Dermis blood vessel endothelial cell (primary cell): Measurements from ENCODE around the gene MAPK12. TPM values are rescaled to one million over a fixed set of nuclear protein-coding genes. Genes with fewer than 3 reads are reported as not detected.

ENCODE experiments used
- DNase-seq: peaks from one replicate; pipeline ENCODE4 v3.0.0; 2010
- total RNA-seq: library from RNA; depleted of rRNA; stranded (reverse); fragments of >200 nt; gene quantifications from 2 replicates; pipeline ENCODE4 v1.2.3, GENCODE V29; 2014

Gene MAPK12
- total RNA-seq, 1 donor from 2014 or later: 118 TPM

- peak; percentile 43 for DNase-seq
Observed at GRCh38 chr22:50267591-50268390, 6.3 kb upstream of the MAPK12 start.

GRCh38 chr22:50266994-50267393, 5.5 kb upstream of the MAPK12 start:
- DNase-seq: no peak

GRCh38 chr22:50264946-50265669, 3.6 kb upstream of the MAPK12 start:
- no peak for DNase-seq

DNA sequence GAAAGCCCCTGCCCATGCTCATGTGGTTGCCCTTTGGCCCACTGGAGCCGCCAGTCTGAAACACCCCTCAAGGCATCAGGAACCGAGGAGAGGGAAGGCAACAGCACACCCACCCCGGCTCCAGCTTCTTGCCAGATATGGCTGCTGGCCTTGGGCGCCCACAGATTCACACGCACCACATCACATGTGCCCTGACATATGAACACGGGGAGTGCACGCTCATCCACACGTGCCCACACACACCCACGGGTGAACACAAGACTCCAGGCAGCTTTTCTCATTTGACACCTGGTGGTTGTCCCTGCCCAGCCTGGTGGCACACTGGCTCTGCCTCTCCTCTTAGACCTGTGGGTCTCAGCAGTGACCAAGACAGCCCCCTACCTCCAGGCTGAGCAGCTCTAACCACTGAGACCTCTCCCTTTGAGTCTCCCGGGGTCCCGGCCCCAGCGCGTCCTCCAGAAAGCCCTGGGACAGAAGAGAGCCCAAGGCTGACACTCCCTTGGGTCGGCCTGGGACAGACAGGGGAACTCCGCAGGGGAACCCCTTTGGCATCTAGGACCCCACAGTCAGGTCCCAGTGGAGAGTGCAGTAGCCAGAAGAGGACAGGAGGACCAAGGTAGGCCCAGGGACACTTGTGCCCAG, 2.7 kb upstream of the MAPK12 start:
- DNase-seq: no peak

GRCh38 chr22:50262973-50263617, 1.6 kb upstream of the MAPK12 start:
- no peak for DNase-seq

DNA sequence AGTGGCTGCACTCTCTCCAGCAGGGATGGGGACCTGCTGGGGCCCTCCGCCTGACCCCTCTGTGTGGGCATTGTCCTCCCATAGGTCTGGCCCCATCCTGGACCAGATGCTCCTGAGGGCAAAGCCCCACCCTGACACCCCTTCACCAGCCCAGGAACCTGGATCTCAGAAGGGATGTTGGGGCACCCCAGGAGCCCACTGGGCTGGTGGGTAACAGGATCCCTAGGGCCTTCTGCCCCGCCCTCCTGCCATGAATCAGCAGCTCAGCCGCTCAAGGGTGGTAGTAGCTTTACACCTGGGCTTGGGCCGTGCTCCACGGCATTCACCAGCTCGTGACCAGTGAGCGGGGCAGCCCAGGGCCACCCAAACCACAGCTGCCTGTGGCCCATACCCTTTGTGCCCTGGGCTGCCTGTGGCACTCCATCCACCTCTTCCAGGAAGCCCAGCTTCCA, 1.0 kb upstream of the MAPK12 start:
- DNase-seq: no peak

- peak; percentile 76 for DNase-seq
Observed at GRCh38 chr22:50260801-50261614, 475 bp downstream of the MAPK12 start.

DNA sequence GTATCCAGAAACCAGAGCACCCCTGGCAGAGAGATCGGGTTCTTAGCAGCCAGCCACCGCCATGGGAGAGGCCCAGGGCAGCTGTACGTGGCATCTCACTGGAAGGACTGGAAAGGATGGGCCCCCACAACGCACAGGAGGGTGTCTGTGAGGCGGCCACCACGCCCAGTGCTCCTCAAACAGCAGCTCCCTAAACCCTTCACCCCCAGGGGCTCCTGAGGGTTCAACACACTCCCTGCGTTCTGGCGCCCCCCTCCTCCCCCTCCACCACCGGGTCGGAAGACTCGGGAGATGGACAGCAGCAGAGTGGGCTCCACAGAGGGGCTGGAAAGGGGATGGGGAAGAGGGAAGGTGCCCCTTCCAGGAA, 1.1 kb downstream of the MAPK12 start:
- no peak for DNase-seq

DNA sequence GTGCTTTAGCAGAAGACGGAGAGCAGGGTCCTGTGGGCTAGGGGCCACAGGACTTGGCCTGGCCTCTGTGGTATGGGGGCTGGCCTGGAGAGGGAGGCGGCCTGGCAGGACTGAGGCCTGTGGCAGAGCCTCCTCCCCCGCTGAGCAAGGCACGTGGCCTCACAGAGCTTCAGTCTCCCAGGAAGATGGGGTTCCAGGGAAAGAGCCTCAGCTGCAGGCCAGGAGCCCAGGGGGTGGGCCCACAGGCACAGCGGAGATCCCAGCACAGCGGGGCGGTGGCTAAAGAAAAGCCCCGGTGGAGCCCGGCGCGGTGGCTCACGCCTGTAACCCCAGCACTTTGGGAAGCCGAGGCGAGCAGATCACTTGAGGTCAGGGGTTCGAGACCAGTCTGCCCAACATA, 2.2 kb downstream of the MAPK12 start:
- no peak for DNase-seq

DNA sequence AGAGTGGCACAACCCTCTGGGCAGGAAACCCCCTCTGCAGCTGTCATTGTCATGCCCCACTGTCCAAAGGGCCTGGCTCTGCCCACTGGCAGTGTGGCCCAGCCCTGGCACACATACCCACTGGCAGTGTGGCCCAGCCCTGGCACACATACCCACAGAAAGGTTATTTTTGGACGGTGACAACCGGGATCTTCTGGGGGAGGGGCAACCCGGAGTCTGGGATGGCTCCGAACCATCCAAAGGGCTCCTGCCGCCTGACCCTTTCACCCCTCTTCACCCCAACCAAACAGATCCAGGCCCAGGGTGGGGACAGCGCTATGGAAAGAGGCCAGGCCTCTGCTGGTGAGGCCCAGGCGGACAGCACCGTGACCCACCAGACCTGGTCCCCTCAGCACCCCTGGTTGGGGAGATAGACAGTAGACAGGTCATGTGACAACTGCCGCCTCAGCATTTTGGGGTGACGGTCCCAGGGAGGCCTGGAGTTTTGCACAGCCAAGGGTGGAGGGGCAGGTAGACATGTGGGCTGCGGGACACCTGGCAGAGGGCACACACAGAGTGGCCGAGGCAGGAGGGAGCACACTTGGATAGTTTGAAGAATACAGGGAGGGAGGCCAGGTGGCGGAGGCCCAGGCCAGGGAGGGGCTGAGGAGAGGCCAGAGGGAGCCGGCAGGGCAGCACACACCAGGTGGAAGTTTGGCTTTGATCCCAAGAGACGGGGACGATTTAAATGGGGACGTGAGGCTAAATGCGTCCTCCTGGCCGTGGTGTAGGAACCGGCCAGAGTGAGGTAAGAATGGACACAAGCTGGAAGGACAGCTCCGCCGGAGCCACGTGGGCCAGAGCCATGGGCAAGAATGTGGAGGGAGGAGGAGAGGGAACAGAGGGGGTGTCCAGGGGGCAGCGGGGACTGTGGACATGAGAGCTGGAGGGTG, 2.9 kb downstream of the MAPK12 start:
- no peak for DNase-seq

DNA sequence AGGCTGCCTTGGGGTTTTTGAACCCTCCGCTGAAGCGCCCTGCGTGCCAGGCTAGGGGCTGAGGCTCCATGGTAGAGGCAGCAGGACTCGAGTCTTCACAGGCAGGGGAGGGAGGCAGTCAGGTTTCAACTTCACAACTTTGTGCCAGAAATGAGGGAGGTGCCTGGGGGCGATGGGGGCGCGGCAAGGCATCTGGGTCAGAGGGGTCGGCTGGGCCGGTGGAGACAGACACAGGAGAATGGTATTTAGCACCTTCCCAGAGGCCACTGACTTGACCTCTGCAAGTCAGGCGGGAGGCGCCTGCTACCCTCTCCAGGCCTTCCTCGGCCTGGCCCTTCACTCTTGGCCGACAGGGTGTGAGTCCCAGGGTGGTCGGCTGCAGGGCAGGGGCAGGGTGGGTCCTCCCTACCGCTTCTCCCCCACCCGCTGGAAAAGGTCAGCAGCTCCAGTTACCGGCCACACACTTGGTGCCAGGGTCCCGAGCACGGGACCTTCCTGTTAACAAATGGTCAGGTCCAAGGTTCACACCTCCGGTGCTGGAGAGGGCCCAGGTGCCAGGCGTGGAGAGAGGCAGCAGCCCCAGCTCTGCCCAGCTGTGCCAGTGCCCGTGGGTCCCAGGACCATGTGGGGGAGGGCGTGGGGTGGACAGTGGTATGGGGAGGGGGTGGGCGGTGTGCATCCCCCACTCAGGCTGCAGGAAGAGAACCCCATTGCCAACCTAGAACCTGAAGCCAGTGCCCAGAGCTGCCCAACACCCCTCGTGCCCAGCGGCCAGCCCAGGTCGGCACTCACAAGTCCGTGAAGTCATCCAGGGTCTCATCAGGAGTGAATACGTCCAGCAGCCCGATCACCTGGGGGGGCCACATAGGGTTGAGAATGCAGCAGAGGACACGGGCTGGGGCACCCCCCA, 3.8 kb downstream of the MAPK12 start:
- no peak for DNase-seq

- DNase-seq: no peak
Observed at GRCh38 chr22:50257041-50257440, 4.4 kb downstream of the MAPK12 start.

- DNase-seq: no peak
Observed at GRCh38 chr22:50256258-50256862, 5.1 kb downstream of the MAPK12 start.

DNA sequence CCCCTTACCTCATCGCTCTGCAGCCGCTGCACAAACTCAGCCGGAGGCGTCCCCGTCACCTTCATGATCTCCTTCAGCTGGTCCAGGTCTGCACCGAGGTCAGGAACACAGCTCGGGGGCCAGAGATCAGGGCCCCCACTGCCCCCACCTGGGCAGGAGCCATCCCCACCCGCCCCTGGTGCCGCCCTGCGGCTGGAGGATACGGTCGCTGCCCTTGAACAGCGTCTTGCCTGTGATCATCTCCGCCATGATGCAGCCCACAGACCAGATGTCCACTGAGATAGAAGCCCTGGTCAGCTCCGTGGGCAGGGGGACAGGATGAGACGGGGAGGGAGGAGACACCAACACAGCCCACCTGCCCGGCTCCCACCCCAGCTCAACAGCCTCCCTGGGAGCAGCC, 5.9 kb downstream of the MAPK12 start:
- no peak for DNase-seq

DNA sequence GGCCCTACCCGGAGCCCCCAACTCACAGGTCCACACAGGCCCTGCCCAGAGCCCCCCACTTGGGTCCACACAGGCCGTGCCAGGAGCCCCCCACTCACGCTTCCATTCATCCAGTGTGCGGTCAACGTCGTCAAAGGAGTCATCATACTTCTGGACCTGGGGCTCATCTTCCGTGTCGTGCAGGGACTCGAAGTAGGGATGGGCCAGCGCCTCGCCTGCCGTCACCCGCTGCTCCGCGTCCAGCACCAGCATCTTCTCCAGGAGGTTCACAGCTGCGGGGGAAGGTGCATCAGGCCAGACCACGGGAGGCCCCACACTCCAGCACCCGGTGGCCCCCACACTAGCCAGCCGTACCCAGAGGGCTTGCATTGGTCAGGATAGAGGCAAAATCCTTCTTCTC, 6.4 kb downstream of the MAPK12 start:
- no peak for DNase-seq

DNA sequence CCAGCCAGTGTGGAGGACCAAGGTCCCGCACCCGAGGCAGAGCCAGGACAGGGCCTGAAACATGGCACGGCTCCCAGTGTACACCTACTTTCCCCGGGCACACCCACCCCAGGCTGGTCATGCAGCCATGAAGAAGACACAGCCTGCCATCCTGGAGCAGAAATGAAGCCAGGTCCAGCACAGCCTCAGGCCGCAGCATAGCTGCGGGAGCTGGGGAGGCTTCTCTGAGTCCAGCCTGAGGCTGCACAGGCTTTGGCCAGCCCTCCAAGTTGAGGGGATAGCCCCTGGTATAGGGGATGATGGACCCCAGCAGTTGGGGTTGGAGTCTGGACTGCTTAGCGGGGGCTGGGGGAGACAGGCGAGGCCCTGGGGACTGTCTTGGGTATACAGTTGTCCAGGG, 7.5 kb downstream of the MAPK12 start:
- no peak for DNase-seq

DNA sequence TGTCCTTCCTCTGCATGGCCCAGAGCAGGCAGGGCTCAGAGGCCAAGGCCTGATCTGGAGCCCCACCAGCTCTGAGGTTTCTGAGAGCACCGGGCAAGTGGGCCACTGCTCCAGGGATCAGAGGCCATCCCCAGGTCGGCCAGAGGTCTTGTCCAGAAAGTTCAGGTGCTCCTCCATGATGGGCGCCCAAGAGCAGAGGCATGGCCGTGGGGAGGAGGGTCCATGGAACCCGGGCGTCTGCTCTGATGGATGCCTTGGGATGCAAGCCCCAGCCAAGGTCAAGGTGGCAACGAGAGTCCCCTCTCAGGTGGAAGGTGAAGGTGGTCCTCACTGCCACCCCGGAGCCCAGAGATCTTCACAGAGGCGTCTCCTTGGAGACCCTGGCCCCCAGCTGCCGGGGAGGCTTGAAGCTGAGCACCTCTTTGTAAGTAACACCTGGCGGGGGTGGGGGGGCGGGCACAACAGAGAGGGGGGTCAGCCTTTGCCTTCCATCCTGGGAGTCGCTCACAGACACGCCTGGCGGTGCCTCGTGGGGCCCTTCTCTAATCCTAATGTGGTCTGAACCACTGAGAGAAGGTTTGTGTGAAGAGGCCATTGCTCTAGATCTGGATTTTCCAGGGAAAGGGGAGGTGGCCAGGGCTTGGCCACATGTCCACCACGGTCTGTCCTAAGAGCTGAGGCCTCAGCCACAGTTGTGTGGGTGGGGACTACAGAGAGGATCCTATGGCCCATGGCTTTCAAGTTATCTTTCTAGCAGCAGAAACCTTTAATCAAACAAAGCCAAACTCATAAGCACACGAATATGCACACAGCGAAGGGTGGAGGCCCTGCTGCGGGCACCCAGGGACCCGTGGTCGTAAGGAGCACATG, 8.2 kb downstream of the MAPK12 start:
- no peak for DNase-seq
